H9 (cell line): ENCODE data around the gene UNC13D. TPM values are rescaled to one million over a fixed set of nuclear protein-coding genes. Genes with fewer than 3 reads are reported as not detected.

Experiments used
- DNase-seq: peaks from one replicate; pipeline ENCODE4 v3.0.0-alpha.2; 2017
- H2AFZ ChIP-seq: one replicate; pipeline ENCODE4 v1.6.1; 2013; ENCODE audit warnings: mild to moderate bottlenecking, low read length, control low read depth, moderate library complexity
- H2AK5ac ChIP-seq: 2 replicates; pipeline ENCODE4 v1.6.1; 2013; ENCODE audit warnings: low read length, control low read depth, mixed read lengths; ENCODE audit not compliant: insufficient read length
- H2BK120ac ChIP-seq: one replicate; pipeline ENCODE4 v1.6.1; 2013; ENCODE audit warnings: low read depth, mild to moderate bottlenecking, low read length, control low read depth, inconsistent platforms; ENCODE audit not compliant: poor library complexity, severe bottlenecking
- H2BK12ac ChIP-seq: 2 replicates; pipeline ENCODE4 v1.6.1; 2013; ENCODE audit warnings: low read length, control low read depth, mixed read lengths, low read depth; ENCODE audit not compliant: insufficient read length
- H2BK15ac ChIP-seq: 2 replicates; pipeline ENCODE4 v1.6.1; 2013; ENCODE audit warnings: low read depth, low read length, control low read depth
- H2BK20ac ChIP-seq: one replicate; pipeline ENCODE4 v1.6.1; 2013; ENCODE audit warnings: low read depth, mild to moderate bottlenecking, low read length, control low read depth, inconsistent platforms; ENCODE audit not compliant: poor library complexity, severe bottlenecking
- H2BK5ac ChIP-seq: 2 replicates; pipeline ENCODE4 v1.6.1; 2013; ENCODE audit warnings: low read length, control low read depth, mixed read lengths; ENCODE audit not compliant: insufficient read length
- H3K14ac ChIP-seq: 2 replicates; pipeline ENCODE4 v1.6.1; 2013; ENCODE audit warnings: low read length, control low read depth; ENCODE audit not compliant: insufficient read depth
- H3K18ac ChIP-seq: 2 replicates; pipeline ENCODE4 v1.6.1; 2013; ENCODE audit warnings: low read depth, mild to moderate bottlenecking, mixed read lengths, low read length, control low read depth; ENCODE audit not compliant: insufficient read length
- H3K23ac ChIP-seq: 2 replicates; pipeline ENCODE4 v1.6.1; 2013; ENCODE audit warnings: low read length, control low read depth, mixed read lengths, low read depth; ENCODE audit not compliant: insufficient read length
- H3K23me2 ChIP-seq: 2 replicates; pipeline ENCODE4 v1.6.1; 2013; ENCODE audit warnings: low read depth, mild to moderate bottlenecking, mixed read lengths, low read length, control low read depth; ENCODE audit not compliant: insufficient read length, poor library complexity, severe bottlenecking
- H3K27ac ChIP-seq: 2 replicates; pipeline ENCODE4 v1.5.1; 2013; ENCODE audit warnings: low read length, control low read depth, mixed read lengths, low read depth; ENCODE audit not compliant: insufficient read length
- H3K27me3 ChIP-seq: 2 replicates; pipeline ENCODE4 v1.6.1; 2013; ENCODE audit warnings: low read length, control low read depth, inconsistent platforms; ENCODE audit not compliant: insufficient read depth
- H3K4ac ChIP-seq: 2 replicates; pipeline ENCODE4 v1.6.1; 2013; ENCODE audit warnings: low read depth, mild to moderate bottlenecking, control low read depth, inconsistent platforms, low read length, moderate library complexity
- H3K4me1 ChIP-seq: 2 replicates; pipeline ENCODE4 v1.6.1; 2013; ENCODE audit warnings: low read length, control low read depth, inconsistent platforms; ENCODE audit not compliant: insufficient read depth
- H3K4me2 ChIP-seq: 2 replicates; pipeline ENCODE4 v1.6.1; 2013; ENCODE audit warnings: low read length, control low read depth, mixed read lengths; ENCODE audit not compliant: insufficient read length, insufficient read depth
- H3K56ac ChIP-seq: 2 replicates; pipeline ENCODE4 v1.6.1; 2013; ENCODE audit warnings: low read depth, mild to moderate bottlenecking, mixed read lengths, low read length, control low read depth; ENCODE audit not compliant: insufficient read length
- H3K79me1 ChIP-seq: 2 replicates; pipeline ENCODE4 v1.6.1; 2013; ENCODE audit warnings: low read depth, mild to moderate bottlenecking, moderate library complexity, low read length, control low read depth, inconsistent platforms; ENCODE audit not compliant: insufficient read depth, poor library complexity, severe bottlenecking
- H3K79me2 ChIP-seq: 2 replicates; pipeline ENCODE4 v1.6.1; 2013; ENCODE audit warnings: low read length, control low read depth, inconsistent platforms; ENCODE audit not compliant: insufficient read depth
- H3K9ac ChIP-seq: 2 replicates; pipeline ENCODE4 v1.6.1; 2013; ENCODE audit warnings: low read length, control low read depth, mixed read lengths; ENCODE audit not compliant: insufficient read length; ENCODE audit errors: extremely low read depth
- H3K9me3 ChIP-seq: one replicate; pipeline ENCODE4 v1.6.1; 2013; ENCODE audit warnings: low read depth, low read length, inconsistent platforms; ENCODE audit not compliant: control insufficient read depth
- H3T11ph ChIP-seq: one replicate; pipeline ENCODE4 v1.6.1; 2013; ENCODE audit warnings: mild to moderate bottlenecking, low read length, control low read depth, inconsistent platforms
- H4K20me1 ChIP-seq: one replicate; pipeline ENCODE4 v1.6.1; 2013; ENCODE audit not compliant: control insufficient read depth, insufficient read length, insufficient read depth
- H4K5ac ChIP-seq: 2 replicates; pipeline ENCODE4 v1.6.1; 2013; ENCODE audit warnings: low read depth, mild to moderate bottlenecking, mixed read lengths, low read length, control low read depth; ENCODE audit not compliant: insufficient read length
- H4K8ac ChIP-seq: replicated peaks from 2 replicates; pipeline ENCODE4 v1.6.1; 2013; ENCODE audit warnings: low read length, control low read depth, mixed read lengths, low read depth; ENCODE audit not compliant: insufficient read length
- H4K91ac ChIP-seq: 2 replicates; pipeline ENCODE4 v1.6.1; 2013; ENCODE audit warnings: low read depth, mild to moderate bottlenecking, moderate library complexity, mixed read lengths, low read length, control low read depth; ENCODE audit not compliant: insufficient read length
- H3K27ac Mint-ChIP-seq, 3 experiments: 2 replicates in 2 of 3; 3 replicates in 1 of 3; pipeline ENCODE4 v1.8.0; 2020 to 2021; ENCODE audit warnings: mixed read lengths in 3 of 3, mild to moderate bottlenecking in 1 of 3, moderate library complexity in 1 of 3
- H3K27me3 Mint-ChIP-seq: 2 replicates; pipeline ENCODE4 v1.8.0; 2021; ENCODE audit warnings: low read depth, mild to moderate bottlenecking, moderate library complexity, mixed read lengths
- H3K36me3 Mint-ChIP-seq, 3 experiments: 2 replicates in 2 of 3; 3 replicates in 1 of 3; pipeline ENCODE4 v1.8.0; 2020 to 2021; ENCODE audit warnings: low read depth in 3 of 3, mixed read lengths in 3 of 3; ENCODE audit not compliant: insufficient read depth in 1 of 3
- H3K4me1 Mint-ChIP-seq, 2 experiments: 2 replicates each; pipeline ENCODE4 v1.8.0; 2020; ENCODE audit warnings: mixed read lengths in 2 of 2
- H3K4me3 Mint-ChIP-seq, 2 experiments: 2 replicates in 1 of 2; 3 replicates in 1 of 2; pipeline ENCODE4 v1.8.0; 2020 to 2021; ENCODE audit warnings: mild to moderate bottlenecking in 2 of 2, mixed read lengths in 2 of 2, moderate library complexity in 1 of 2
- H3K9me3 Mint-ChIP-seq, 2 experiments: 2 replicates in 1 of 2; 3 replicates in 1 of 2; pipeline ENCODE4 v1.8.0; 2020; ENCODE audit warnings: mild to moderate bottlenecking in 2 of 2, mixed read lengths in 2 of 2, moderate library complexity in 1 of 2
- CTCF ChIP-seq: fragments of 200-600 bp; sonication (generic); conservative IDR thresholded peaks from 3 replicates; pipeline ENCODE4 v1.8.0; 2021; ENCODE audit warnings: antibody characterized with exemption, mild to moderate bottlenecking
- WGBS: extraction: QIAGEN DNeasy Blood & Tissue Kit; methylation state at CpG from one replicate; pipeline ENCODE4 v1.1.7; 2013; ENCODE audit warnings: missing lambda C conversion rate, low lambda C conversion rate, mixed read lengths; ENCODE audit not compliant: insufficient read length; ENCODE audit errors: extremely low coverage; 5-methylcytosine and 5-hydroxymethylcytosine counted together
- total RNA-seq: library from RNA; stranded (reverse); gene quantifications from 2 replicates; pipeline ENCODE4 v1.2.1, GENCODE V29; 2021

The UNC13D gene
- total RNA-seq, 1 experiment from 2014 or later = 6.3 TPM

DNA sequence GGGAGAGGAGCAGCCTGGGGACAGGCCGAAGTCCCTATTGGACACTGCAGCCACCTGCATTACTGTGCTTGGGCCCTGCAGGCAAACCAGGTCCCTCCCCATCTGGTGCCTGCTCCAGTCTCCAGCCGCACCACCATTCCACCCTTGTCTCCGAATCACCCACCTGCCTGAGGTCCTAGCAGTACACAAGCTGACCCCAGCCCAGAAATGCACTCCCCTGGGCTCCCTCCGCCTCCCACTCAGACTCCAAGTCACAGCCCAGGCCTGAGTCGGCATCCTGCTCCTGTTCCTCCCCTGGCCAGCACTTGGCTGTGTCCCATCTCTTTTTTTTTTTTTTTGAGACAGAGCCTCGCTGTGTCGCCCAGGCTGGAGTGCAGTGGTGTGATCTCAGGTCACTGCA is 6.3 kb downstream of the UNC13D start:
- Histone ChIP-seq H3K18ac (no peak overlapping the region), H3K79me2 (no peaks in the 10 kb centered on the region), H3K4me1 (0 out of 2 replicates have a peak, but pooled peaks cover 5% of the 10 kb centered on the region), H2BK15ac (no peak overlapping the region), H3K79me1 (no peaks in the 10 kb centered on the region), H3K9ac (no peak overlapping the region), H3K23me2 (no peaks in the 10 kb centered on the region), H2AK5ac (no peak overlapping the region), H4K91ac (no peak overlapping the region), H4K5ac (no peak overlapping the region), H3K9me3 (no peaks in the 10 kb centered on the region), H2BK20ac (no peak overlapping the region), H3K23ac (no peak overlapping the region), H3K27ac (no peak overlapping the region), H2BK120ac (no peak overlapping the region), H3K14ac (no peak overlapping the region; the same call in 1 of the 2 replicates), H3K4me2 (no peak overlapping the region), H3K27me3 (no peaks in the 10 kb centered on the region), H4K20me1 (no peaks in the 10 kb centered on the region), H3K4ac (no peak overlapping the region), H2AFZ (no peak overlapping the region), H3K56ac (no peak overlapping the region), H3T11ph (no peak overlapping the region), H2BK12ac (no peak overlapping the region), H4K8ac (no peak overlapping the region), H2BK5ac (no peak overlapping the region)
- peak overlapping the region in 1 of 3 experiments; percentile 36; a peak in 1 of 7 replicates for H3K27ac Mint-ChIP-seq
- WGBS = no CpG with 5 or more reads among the region's 7 CpGs
- H3K27me3 Mint-ChIP-seq = no peaks in the 10 kb centered on the region
- H3K4me1 Mint-ChIP-seq = peaks cover 6 to 18% of the 10 kb centered on the region in 2 experiments
- no peaks in the 10 kb centered on the region for H3K36me3 Mint-ChIP-seq
- no peaks in the 10 kb centered on the region for H3K9me3 Mint-ChIP-seq
- H3K4me3 Mint-ChIP-seq = no peak overlapping the region
- no peak for TF ChIP-seq CTCF
- no peak for DNase-seq
